GM19043 (cell line): ENCODE measurements around the gene SSPN.
A peak's percentile ranks its signal among the peaks of the same experiment; 100 is the strongest.

Experiments
- ATAC-seq: cut with Tn5 transposase; IDR thresholded peaks from one replicate; pipeline ENCODE4 v1.9.1; 2021; ENCODE audit warnings: low read depth; ENCODE audit not compliant: unreplicated experiment

SSPN gene, protein sequence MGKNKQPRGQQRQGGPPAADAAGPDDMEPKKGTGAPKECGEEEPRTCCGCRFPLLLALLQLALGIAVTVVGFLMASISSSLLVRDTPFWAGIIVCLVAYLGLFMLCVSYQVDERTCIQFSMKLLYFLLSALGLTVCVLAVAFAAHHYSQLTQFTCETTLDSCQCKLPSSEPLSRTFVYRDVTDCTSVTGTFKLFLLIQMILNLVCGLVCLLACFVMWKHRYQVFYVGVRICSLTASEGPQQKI

DNA sequence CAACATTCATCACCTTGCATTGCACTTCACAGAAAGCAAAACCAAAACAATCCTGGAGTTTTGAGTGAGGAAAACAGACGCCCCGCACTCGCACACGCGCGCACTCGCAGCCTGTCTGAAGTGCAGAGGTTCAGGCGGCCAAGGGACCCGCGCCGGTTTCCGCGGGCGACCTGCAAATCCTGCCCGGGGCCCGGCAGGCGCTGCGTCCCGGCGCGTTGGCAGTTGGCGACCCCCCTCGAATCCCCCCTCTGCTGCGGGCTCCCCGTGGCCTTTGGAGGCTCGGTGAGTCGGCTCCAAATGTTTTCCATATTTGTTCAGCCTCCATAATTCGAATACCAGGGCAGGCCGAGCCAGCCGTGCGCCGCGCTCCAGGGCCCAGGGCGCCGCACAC lies at the start of gene SSPN:
SSPN (plus strand) TSS at position 324 of the 391 bp plus-strand sequence. CDS start 100 bp downstream, outside the sequence.
- ATAC-seq, result no peak

DNA sequence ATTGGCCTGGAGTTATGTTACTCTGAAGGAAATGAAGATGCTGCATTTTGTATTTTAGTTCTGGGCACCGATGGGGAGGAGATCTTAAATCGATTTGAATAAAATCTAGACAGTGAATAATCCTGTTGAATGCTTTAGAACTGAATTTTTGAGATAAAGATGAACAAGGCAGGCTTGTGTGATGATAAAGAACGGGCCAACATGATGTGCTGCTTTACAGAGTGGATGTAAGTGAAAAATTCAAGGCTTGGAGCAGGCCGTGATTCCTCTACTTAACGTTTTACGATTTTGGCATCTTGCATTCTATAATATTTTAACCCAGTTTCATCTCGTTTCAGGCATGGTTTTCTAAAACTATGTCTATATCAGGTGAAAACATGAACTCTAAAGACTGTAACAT lies 47.1 kb upstream of the SSPN start:
- ATAC-seq, result no peak

DNA sequence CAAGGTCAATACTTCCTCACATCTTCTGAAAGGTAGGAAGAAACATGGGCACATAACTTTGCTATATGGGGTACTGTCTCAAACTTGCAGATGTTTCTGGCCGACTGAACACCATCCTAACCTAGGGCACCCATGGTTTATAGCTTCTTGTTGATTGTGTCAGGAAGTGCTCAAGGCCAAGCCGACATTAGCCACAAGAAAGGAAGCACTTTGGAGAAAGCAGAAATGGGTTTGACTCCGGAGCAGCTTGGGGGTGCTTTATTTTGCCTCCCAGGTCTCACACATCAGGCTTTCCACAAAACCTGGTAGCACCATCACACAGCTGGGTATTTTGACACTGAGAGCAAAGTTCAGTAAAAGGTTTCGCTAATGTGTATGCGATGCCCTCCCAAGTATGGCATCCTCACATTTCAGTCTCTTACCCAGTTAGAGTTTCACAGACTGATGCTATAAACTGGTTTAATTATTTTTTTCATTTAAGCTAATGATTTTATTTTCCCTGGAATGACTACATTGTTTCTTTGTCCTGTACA lies 45.3 kb upstream of the SSPN start:
- ATAC-seq, result no peak

DNA sequence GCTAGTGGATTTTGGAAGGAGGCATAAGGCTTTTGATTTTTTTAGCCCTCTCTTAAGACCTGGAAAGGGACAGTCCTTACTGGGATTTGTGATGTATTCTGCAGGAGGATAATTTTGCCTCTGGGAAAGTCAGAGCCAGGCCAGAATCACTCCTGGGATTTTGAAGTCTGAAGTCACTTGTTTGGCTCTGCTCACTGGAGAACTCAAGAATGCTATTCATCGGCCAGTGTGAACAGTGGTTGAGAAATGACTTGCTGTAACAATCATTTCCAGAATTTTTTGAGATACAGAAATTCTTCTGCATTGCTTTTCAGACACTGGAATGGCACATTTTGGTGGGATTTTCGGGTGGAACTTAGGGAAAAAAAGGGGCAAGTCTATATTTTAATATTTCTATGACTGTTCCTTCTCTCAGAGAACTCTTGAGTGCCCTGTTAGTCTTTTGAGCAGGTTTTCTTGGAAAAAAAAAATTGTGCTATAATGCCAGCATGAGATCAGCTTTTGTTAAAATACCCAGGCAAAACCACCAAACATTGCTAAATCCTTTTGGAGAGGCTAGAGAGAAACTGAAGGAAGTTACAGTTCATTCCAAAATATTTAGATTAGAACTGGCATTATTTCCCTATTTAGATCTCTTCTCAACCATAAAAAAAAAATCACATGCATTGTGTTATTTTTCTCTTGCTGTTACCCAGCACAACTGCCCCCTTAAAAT lies 44.5 kb upstream of the SSPN start:
- ATAC-seq, result no peak

DNA sequence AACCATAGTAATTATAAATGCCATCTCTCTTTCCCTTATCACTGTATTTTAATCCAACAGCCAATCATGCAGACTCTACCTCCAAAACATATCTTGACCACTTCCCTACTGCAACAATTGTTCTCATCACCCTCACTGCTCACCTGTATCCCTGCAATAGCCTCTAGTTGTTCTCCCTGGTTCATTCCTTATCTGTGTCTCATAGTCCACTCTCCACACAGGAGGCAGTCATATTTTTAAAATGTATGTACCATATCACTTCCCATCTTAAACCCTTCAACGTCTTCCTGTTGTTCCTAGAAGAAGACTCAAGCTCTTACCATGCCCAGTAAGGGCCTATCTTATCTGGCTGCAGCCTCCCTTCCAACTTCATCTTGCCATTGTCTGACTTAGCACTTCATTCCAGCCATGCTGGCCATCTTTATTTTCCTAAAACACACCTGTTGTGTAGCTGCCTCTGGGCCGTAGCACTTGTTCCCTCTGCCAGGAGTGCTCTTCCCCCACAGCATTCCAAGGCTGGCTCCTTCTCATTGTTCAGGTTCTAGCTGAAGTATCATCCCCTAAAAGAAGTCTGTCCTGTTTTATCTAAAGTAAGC lies 42.8 kb upstream of the SSPN start:
- no peak for ATAC-seq

DNA sequence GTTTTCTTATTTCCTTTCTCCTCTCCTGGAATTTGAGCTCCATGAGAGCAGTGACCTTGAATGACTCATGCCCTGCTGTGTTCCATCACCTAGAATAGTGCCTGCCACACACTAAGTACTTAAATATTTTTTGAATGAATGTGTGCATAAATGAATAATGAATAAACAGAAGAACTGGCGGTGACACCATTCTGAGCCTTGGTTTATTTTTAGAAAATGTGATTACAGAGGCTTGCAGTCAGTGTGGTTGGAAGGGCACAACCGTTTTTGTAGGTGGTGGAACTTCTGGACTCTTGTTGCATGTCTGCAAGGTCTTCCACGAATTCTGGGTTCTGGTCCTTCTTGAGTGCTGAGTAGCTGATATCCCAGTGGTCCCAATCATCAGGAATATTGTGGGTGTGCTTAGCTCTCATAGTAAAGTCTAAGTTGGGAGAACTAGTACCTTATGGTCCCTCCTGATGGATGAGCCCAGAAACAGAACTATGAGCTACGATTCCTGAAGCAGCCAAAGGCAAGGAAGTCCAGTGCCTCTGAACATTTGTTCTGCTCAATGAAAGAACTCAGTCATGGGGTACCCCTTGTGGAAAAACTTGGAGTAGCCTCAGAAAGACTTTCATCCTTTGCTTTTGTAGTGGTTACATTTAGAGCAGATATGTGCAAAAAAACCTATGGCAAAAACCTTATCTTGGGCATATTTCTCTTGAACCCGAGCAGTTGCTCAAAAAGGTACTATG lies 41.8 kb upstream of the SSPN start:
- no peak for ATAC-seq

DNA sequence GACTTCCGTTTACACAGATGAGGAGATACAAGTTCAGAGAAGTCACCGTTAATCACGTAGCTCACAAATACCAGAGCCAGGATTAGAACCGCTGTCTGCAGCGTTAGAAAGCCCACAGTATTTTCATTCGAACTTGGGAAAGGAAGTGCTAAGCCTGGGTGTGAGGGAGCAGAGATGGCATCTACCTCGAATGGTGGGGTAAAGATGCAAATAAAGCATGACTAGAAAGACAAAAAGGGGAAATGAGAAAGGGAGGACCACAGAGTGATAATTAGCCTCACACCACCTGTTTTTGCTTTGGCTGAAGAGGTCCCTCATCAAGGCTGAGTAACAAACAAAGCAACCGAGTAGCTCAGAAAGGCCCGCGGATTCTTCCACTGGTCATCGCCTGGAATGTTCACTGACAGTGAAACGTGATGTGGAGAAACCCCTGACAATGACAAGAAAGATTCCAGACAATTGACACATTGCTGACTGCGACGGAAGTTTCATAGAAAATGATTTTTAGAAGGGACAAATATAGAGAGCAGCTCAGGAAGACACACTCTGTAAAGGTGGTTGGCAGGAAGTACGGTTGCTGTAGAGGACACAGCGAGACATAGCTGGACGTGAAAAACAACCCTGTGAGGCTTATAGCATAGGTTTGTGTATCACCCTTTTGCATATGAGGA lies 39.0 kb upstream of the SSPN start:
- peak; percentile 73 for ATAC-seq

DNA sequence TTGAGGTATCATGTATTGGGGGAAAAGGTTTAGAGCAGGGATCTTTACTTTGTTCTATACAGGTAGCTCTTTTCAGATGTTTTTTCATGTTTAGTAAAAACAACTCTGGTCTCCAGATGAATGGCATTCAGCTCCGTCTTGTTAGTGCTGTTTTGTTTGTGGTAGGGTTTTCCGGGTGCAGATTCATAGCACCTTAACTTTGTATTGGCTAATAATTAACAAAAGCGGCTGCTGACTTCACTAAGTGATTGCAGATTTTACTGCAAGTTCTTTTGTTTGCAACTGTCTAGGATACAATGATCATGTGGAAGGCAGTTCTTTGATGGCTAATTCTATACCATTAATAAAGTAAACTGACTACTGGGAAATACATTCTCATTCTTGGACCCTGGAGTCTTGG lies 38.4 kb upstream of the SSPN start:
- peak; percentile 25 for ATAC-seq

DNA sequence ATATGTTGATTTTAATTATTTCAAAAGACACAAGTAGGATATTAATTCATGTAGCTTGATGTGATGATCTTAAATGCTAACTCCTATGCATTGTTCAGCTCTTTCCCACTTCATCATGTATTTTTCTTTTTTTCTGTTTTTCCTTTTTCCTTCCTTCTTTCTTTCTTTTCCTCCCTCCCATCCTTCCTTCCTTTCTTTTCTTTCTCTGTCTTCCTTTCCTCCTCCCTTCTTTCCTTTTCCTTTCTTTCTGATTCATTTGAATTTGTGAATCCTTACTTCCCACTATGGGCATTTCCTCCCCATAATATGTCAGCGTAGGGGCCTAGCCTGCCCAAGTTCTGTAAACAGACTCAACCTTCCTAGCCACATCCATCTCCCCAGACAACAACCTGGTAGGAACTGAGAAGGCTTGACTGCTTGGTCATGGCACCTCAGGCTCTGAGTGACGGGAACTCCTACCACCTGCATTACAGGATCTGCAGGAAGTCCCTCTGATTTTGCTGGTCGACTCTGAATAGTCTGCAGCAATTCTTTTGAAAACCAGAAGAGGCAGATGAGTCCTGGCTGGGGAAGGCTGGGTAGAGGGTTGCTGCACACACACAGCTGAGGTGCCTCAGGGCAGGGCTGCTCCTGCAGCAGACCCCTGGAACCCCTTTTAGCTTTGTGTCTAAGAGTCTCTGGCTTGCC lies 37.2 kb upstream of the SSPN start:
- no peak for ATAC-seq

DNA sequence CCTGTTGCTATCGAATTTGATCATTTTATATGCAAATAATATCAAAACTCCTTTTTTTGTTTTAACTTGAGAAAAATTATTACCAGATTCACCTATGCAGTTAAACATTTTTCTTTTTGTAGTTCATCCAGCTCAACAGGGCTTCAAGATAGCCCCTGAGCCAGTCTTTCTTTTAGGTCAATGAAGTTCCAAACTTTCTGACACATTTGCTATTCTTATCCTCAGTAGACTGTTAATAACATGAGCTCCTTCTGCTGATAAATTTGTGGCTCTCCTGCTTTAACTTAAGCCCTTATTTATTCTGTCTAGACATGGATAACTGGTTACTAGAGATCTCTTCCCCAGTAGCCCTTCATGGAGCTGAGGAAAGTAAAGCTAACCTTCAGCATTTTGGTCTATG lies 33.2 kb upstream of the SSPN start:
- ATAC-seq, result no peak

DNA sequence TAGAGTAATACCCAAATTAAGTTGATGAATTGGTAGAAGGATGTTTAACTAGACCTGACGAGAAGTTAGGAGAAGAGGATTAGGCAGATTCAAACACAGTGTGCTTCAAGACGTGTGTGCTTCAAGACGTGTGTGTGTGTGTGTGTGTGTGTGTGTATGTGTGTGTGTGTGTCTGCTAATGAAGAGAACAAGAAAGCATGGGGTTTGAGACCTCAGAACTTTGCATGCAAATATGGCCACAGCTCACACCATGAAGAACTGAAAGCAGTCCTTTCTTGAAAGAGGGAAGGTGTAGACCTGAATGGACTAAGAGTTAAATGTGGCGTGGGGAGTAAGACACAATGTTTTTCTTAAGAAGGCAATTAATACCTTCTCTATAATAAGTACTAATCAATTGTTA lies 32.5 kb upstream of the SSPN start:
- ATAC-seq, result peak; percentile 77

DNA sequence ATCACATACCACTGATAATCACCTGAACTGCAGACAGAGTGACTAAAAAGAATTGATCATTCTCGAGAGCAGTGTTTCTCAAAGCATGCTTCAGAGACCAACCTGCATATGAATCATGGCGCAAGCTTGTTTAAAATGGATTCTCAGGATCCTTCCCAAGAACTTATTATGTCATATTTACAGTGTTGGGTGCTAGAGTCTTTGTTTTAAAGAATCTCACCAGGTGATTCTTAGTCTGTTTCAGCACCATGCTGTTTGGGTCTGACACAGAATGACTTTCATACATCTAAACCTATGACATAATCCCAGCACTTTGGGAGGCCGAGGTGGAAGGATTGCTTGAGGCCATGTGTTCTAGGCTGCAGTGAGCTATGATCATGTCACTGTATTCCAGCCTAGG lies 31.3 kb upstream of the SSPN start:
- no peak for ATAC-seq

DNA sequence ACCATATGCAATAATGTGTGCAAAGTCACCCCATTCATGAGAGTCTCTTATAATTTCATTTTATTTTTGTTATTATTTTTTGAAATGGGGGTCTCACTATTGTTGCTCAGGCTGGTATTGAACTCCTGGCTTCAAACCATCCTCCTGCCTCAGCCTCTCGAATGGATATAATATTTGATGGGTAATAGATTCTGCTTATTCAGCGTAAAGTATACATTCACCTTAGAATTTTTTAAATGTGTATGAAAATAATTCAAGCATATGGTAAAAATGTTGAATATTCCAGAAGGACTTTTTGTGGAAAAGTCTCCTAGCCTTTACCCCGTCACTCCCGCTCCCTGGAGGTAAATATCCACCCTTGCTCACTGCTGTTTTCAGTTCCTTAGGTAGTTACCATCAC lies 23.4 kb upstream of the SSPN start:
- no peak for ATAC-seq

DNA sequence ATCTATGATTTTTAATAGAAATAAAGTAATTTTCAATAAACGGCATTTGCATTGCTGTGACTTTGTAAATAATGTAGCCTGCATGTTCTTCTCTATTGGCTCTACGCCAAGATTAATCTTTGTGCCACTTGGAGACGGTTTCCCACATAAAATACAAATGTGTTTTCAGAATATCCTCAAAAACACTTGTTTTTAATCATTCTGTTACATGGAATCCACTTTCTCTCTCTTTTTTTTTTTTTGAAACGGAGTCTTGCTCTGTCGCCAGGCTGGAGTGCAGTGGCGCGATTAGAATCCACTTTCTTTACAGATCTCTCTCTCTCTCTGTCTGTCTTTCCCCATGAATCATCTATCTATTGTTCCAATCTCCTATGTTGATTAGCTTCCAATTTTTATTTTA lies 22.8 kb upstream of the SSPN start:
- ATAC-seq, result no peak

DNA sequence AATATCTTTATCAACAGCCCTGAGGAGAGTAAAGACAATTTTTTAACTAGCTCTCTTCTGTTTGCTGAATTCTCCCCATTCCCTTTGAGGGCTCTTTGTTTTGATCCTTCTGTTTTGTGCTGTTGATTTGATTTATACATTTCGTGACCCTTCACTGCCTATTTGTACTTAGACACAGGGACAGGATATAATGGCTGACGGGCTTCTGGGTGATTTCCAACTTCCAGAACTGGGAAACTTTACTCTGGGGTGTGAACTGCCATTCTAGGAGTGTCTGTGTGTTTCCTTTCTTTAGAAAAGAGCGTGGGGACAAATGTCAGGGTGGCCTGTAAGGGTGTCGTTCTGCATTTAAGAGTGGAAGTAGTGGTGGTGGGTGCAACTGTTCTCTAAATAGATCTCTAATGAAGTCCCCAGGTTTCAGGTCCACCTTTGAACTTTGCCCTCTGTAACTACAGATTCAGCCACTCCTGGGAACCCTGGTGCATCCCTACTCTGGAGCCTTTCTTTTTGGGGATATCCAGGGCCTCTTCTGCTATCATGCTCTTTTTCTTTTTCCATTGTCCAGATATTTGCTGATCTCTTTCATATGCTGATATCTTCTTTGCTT lies 22.3 kb upstream of the SSPN start:
- ATAC-seq, result no peak

DNA sequence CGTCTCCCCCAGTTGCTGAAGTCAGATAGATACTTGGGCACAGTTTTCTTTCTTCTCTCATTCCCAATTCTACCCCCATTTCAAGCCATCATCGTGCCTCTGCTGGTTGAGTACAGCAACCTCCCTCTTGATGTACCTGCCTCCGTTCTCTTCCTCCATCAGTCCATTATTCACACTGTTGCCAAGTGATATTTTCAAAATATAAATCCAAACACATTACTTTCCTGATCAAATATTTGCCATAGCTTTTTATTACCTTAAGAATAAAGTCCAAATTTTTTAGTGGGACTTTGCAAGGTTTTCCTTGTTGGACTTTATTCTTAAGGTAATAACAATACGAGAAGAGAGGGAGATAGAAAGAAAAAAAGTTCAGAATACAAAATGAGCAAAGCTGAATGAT lies 18.6 kb upstream of the SSPN start:
- no peak for ATAC-seq

DNA sequence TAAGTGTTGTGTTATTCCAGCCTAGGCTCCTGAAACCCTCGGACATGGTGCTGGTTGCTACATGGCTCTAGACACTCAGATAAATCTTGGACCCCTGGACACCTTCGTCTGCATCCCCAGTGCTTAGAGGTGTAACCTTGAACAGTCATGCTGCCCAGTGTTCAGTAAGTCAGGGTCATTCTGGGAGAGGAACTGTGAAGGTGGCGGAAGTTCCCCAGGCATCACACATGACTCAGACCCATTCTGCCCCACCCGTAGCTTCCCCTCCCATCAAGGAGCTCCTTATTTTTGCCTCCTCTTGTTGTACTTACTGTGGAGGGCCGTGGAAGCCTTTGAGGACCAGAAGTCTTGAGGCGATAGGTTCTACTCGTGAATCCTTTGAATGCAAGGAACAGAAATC lies 18.1 kb upstream of the SSPN start:
- no peak for ATAC-seq

DNA sequence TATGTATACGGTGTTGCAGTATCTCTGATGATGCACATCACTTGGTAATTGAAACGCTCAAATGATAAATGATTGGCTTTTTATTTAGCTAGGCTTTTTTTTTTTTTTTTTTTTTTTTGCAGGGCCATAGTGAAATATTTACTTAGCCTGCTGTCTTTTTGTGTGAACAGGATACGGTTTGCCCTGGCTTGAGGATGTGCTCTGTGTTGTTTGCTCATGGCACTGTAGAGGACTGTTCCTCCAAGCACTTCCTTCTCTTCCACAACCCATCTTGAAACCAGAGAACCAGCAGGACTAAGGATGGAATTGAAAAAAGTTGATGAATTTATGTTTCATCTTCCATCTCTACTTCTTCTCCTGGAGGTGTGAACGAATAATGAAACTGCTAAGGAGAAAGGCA lies 15.5 kb upstream of the SSPN start:
- no peak for ATAC-seq

DNA sequence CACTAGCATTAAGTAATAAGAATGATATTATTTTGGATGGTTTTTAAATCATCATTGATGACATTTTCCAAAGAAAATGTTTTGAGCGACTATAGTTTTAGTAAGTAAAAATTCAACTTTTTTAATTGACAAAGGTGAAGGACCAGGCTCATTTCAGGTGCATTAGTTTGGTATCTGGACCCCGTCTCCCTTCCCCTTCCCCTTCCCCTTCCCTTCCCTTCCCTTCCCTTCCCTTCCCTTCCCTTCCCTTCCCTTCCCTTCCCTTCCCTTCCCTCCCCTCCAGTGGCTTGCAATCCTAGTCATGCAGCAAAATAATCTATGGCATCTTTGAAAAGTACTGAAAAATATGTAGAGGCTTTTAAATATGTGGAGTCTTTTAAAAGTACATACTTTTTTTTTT lies 13.0 kb upstream of the SSPN start:
- no peak for ATAC-seq
